ENCODE measurements around the gene CSF2.
"Not testable (repeated sequence)": the region's sequence is repeated elsewhere in the genome, so short reads cannot be mapped to it uniquely, and the experiment has no call there.

The CSF2 gene

DNA sequence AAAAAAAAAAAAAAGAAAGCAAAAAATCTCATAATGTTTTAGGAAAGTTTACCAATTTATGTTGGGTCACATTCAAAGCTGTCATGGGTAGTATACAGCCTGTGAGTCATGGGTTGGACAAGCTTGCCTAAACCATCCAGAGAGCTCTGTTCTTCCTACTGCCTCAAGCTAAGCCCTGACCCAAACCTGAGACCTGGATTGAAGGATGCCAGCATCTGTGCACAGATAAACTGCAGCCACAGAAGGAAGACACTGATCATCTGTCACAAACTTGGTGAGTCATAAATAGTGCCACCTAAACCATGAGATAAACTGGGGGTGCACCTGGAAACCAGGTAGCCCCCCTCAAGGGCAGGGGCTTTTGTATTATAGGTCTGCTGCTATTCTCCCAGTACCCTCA is 31.0 kb downstream of the CSF2 start:
- H4K91ac ChIP-seq (ENCODE audit: low read length): no peak overlapping the region
- no peak overlapping the region for H2BK120ac ChIP-seq (ENCODE audit: low read depth, low read length)
- no peaks in the 10 kb centered on the region for H3K9me3 ChIP-seq (ENCODE audit: control insufficient read depth, low read length)
- H3K4ac ChIP-seq (ENCODE audit: low read depth in 1 of 2, low read length in 2 of 2): no peak overlapping the region
- no peaks in the 10 kb centered on the region for H3K27me3 ChIP-seq (ENCODE audit: control insufficient read depth in 1 of 2, insufficient read depth in 1 of 2, low read length in 2 of 2)
- no peak overlapping the region for H3K4me3 ChIP-seq (ENCODE audit: insufficient read depth in 1 of 2, low read depth in 1 of 2, low read length in 2 of 2)
- peak; percentile 24 for DNase-seq
- H3K18ac ChIP-seq (ENCODE audit: low read depth in 1 of 2, low read length in 2 of 2): no peak overlapping the region
- H2AK5ac ChIP-seq (ENCODE audit: low read length, severe bottlenecking): no peak overlapping the region
- H3K36me3 ChIP-seq (ENCODE audit: control insufficient read depth in 1 of 2, insufficient read depth in 2 of 2, low read depth in 1 of 2, low read length in 2 of 2): no peaks in the 10 kb centered on the region
- H2BK12ac ChIP-seq (ENCODE audit: low read length in 2 of 2): peak overlapping the region in 1 of 2 experiments; percentile 46
- no peak overlapping the region for H2BK5ac ChIP-seq (ENCODE audit: low read depth, low read length, poor library complexity, severe bottlenecking)
- H3K14ac ChIP-seq (ENCODE audit: low read length in 2 of 2): no peak overlapping the region
- peak overlapping the region; percentile 74 for H3K9ac ChIP-seq (ENCODE audit: low read length)
- H3K4me2 ChIP-seq (ENCODE audit: low read length, poor library complexity, severe bottlenecking): no peak overlapping the region
- H3K23ac ChIP-seq (ENCODE audit: low read length in 2 of 2): no peak overlapping the region
- H4K8ac ChIP-seq (ENCODE audit: low read length): no peak overlapping the region
- peaks cover 12% of the 10 kb centered on the region for H3K4me1 ChIP-seq (ENCODE audit: control insufficient read depth, insufficient read depth, low read depth, low read length)
- H3K79me1 ChIP-seq (replicated peaks; ENCODE audit: low read length, poor library complexity, severe bottlenecking): no peaks in the 10 kb centered on the region
- H3K27ac ChIP-seq (ENCODE audit: low read length, poor library complexity, severe bottlenecking): no peak overlapping the region
- no peak overlapping the region for H2BK15ac ChIP-seq (ENCODE audit: low read depth, poor library complexity, severe bottlenecking)
- H2AFZ ChIP-seq (ENCODE audit: low read depth, low read length): no peak overlapping the region

DNA sequence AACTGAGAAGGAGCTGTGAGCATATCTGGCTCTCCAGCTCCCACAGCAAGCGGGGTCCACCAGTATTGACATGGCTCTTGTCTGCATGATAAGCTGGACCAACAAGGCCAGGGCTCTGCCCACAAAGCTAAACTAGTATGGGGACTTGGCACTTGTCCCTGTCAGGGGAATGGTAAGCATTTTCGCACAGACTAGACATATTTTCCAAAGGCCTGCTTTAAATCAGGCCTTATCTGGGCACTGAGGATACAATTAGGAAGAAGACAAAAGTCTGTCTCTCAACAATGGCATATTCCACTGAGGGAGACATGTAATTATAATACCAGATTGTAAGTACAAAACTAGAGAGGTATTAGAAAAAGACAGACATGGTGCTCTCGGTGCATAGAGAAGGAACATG is 32.1 kb downstream of the CSF2 start:
- Histone ChIP-seq H4K91ac (ENCODE audit: low read length) (no peak overlapping the region), H3K27me3 (ENCODE audit: control insufficient read depth in 1 of 2, insufficient read depth in 1 of 2, low read length in 2 of 2) (no peaks in the 10 kb centered on the region), H3K4ac (ENCODE audit: low read depth in 1 of 2, low read length in 2 of 2) (no peak overlapping the region), H3K4me2 (ENCODE audit: low read length, poor library complexity, severe bottlenecking) (no peak overlapping the region), H2AK5ac (ENCODE audit: low read length, severe bottlenecking) (no peak overlapping the region), H3K27ac (ENCODE audit: low read length, poor library complexity, severe bottlenecking) (no peak overlapping the region), H3K4me1 (ENCODE audit: control insufficient read depth, insufficient read depth, low read depth, low read length) (peaks cover 12% of the 10 kb centered on the region), H3K23ac (ENCODE audit: low read length in 2 of 2) (no peak overlapping the region), H3K9me3 (ENCODE audit: control insufficient read depth, low read length) (no peaks in the 10 kb centered on the region), H2BK5ac (ENCODE audit: low read depth, low read length, poor library complexity, severe bottlenecking) (no peak overlapping the region), H3K14ac (ENCODE audit: low read length in 2 of 2) (no peak overlapping the region), H3K4me3 (ENCODE audit: insufficient read depth in 1 of 2, low read depth in 1 of 2, low read length in 2 of 2) (no peak overlapping the region), H2AFZ (ENCODE audit: low read depth, low read length) (no peak overlapping the region), H2BK120ac (ENCODE audit: low read depth, low read length) (no peak overlapping the region), H2BK12ac (ENCODE audit: low read length in 2 of 2) (no peak overlapping the region), H4K8ac (ENCODE audit: low read length) (no peak overlapping the region), H2BK15ac (ENCODE audit: low read depth, poor library complexity, severe bottlenecking) (no peak overlapping the region), H3K18ac (ENCODE audit: low read depth in 1 of 2, low read length in 2 of 2) (no peak overlapping the region), H3K9ac (ENCODE audit: low read length) (no peak overlapping the region), H3K79me1 (replicated peaks; ENCODE audit: low read length, poor library complexity, severe bottlenecking) (no peaks in the 10 kb centered on the region), H3K36me3 (ENCODE audit: control insufficient read depth in 1 of 2, insufficient read depth in 2 of 2, low read depth in 1 of 2, low read length in 2 of 2) (no peaks in the 10 kb centered on the region)
- no peak for DNase-seq
- WGBS: 90% methylated on average over 3 of the region's 3 CpGs

- not testable (repeated sequence) for H3K4ac ChIP-seq (ENCODE audit: low read depth in 1 of 2, low read length in 2 of 2); H2BK120ac ChIP-seq (ENCODE audit: low read depth, low read length); H3K18ac ChIP-seq (ENCODE audit: low read depth in 1 of 2, low read length in 2 of 2); H4K91ac ChIP-seq (ENCODE audit: low read length); H2BK5ac ChIP-seq (ENCODE audit: low read depth, low read length, poor library complexity, severe bottlenecking); H3K9ac ChIP-seq (ENCODE audit: low read length); H3K23ac ChIP-seq (ENCODE audit: low read length in 2 of 2); H3K4me1 ChIP-seq (ENCODE audit: control insufficient read depth, insufficient read depth, low read depth, low read length); H3K4me2 ChIP-seq (ENCODE audit: low read length, poor library complexity, severe bottlenecking); H2BK12ac ChIP-seq (ENCODE audit: low read length in 2 of 2); H2AK5ac ChIP-seq (ENCODE audit: low read length, severe bottlenecking); H2BK15ac ChIP-seq (ENCODE audit: low read depth, poor library complexity, severe bottlenecking); H3K36me3 ChIP-seq (ENCODE audit: control insufficient read depth in 1 of 2, insufficient read depth in 2 of 2, low read depth in 1 of 2, low read length in 2 of 2); H3K27ac ChIP-seq (ENCODE audit: low read length, poor library complexity, severe bottlenecking); H4K8ac ChIP-seq (ENCODE audit: low read length); H3K14ac ChIP-seq (ENCODE audit: low read length in 2 of 2); H3K27me3 ChIP-seq (ENCODE audit: control insufficient read depth in 1 of 2, insufficient read depth in 1 of 2, low read length in 2 of 2); H2AFZ ChIP-seq (ENCODE audit: low read depth, low read length); H3K4me3 ChIP-seq (ENCODE audit: insufficient read depth in 1 of 2, low read depth in 1 of 2, low read length in 2 of 2); H3K79me1 ChIP-seq (replicated peaks; ENCODE audit: low read length, poor library complexity, severe bottlenecking); DNase-seq
- H3K9me3 ChIP-seq (ENCODE audit: control insufficient read depth, low read length): peaks cover 11% of the 10 kb centered on the region
- WGBS: 100% methylated on average over 1 of the region's 1 CpG
These were observed 34.9 kb downstream of the CSF2 start for GRCh38 chr5:132108495-132108894.

GRCh38 chr5:132108957-132109356 is 35.4 kb downstream of the CSF2 start:
- H2BK12ac ChIP-seq (ENCODE audit: low read length in 2 of 2); H4K8ac ChIP-seq (ENCODE audit: low read length); H3K36me3 ChIP-seq (ENCODE audit: control insufficient read depth in 1 of 2, insufficient read depth in 2 of 2, low read depth in 1 of 2, low read length in 2 of 2); H2AK5ac ChIP-seq (ENCODE audit: low read length, severe bottlenecking); H3K4me2 ChIP-seq (ENCODE audit: low read length, poor library complexity, severe bottlenecking); H3K9ac ChIP-seq (ENCODE audit: low read length); H3K79me1 ChIP-seq (replicated peaks; ENCODE audit: low read length, poor library complexity, severe bottlenecking); H2BK120ac ChIP-seq (ENCODE audit: low read depth, low read length); H3K4ac ChIP-seq (ENCODE audit: low read depth in 1 of 2, low read length in 2 of 2); H2BK5ac ChIP-seq (ENCODE audit: low read depth, low read length, poor library complexity, severe bottlenecking); H2BK15ac ChIP-seq (ENCODE audit: low read depth, poor library complexity, severe bottlenecking); H3K4me3 ChIP-seq (ENCODE audit: insufficient read depth in 1 of 2, low read depth in 1 of 2, low read length in 2 of 2); H3K23ac ChIP-seq (ENCODE audit: low read length in 2 of 2); H3K14ac ChIP-seq (ENCODE audit: low read length in 2 of 2); H4K91ac ChIP-seq (ENCODE audit: low read length); H3K4me1 ChIP-seq (ENCODE audit: control insufficient read depth, insufficient read depth, low read depth, low read length); H3K18ac ChIP-seq (ENCODE audit: low read depth in 1 of 2, low read length in 2 of 2); H2AFZ ChIP-seq (ENCODE audit: low read depth, low read length); H3K27ac ChIP-seq (ENCODE audit: low read length, poor library complexity, severe bottlenecking); DNase-seq; H3K27me3 ChIP-seq (ENCODE audit: control insufficient read depth in 1 of 2, insufficient read depth in 1 of 2, low read length in 2 of 2): not testable (repeated sequence)
- no CpG with 5 or more reads among the region's 4 CpGs for WGBS
- peaks cover 13% of the 10 kb centered on the region for H3K9me3 ChIP-seq (ENCODE audit: control insufficient read depth, low read length)
